Activated naive CD8-positive, alpha-beta T cell treated with anti-CD3 and anti-CD28 coated beads, Interleukin-2, amount 10 ng/mL, durations not matched to agents 7 days and 5 days (primary cell): Measurements from ENCODE around the gene PRKCE. TPM values are rescaled to one million over a fixed set of nuclear protein-coding genes. Genes with fewer than 3 reads are reported as not detected.
"Not testable (repeated sequence)": the region's sequence is repeated elsewhere in the genome, so short reads cannot be mapped to it uniquely, and the experiment has no call there.

Experiments used
- ATAC-seq: fragments of 150-1000 bp; cut with Tn5 transposase; one replicate; pipeline ENCODE4 v1.10.0; 2021; ENCODE audit warnings: low read depth, moderate library complexity
- POLR2A ChIA-PET: fragments of 350-600 bp; sonication (Branson Sonifier 250); formaldehyde crosslinking; loops from one replicate; lab custom pipeline; 2021; ENCODE audit warnings: antibody characterized with exemption; lab: Charles Lee
- DNase-seq: peaks from one replicate; pipeline ENCODE4 v3.0.0; 2021
- H3K27ac Mint-ChIP-seq: one replicate; pipeline ENCODE4 v1.8.0; 2022; ENCODE audit warnings: mild to moderate bottlenecking, mixed read lengths
- H3K27me3 Mint-ChIP-seq: one replicate; pipeline ENCODE4 v1.8.0; 2022; ENCODE audit warnings: mild to moderate bottlenecking, moderate library complexity, mixed read lengths
- H3K36me3 Mint-ChIP-seq: one replicate; pipeline ENCODE4 v1.8.0; 2021; ENCODE audit warnings: mild to moderate bottlenecking, mixed read lengths
- H3K4me1 Mint-ChIP-seq: one replicate; pipeline ENCODE4 v1.8.0; 2021; ENCODE audit warnings: mixed read lengths
- H3K4me3 Mint-ChIP-seq: one replicate; pipeline ENCODE4 v1.8.0; 2022; ENCODE audit warnings: mild to moderate bottlenecking, moderate library complexity, mixed read lengths
- H3K9me3 Mint-ChIP-seq: one replicate; pipeline ENCODE4 v1.8.0; 2021; ENCODE audit warnings: mixed read lengths
- total RNA-seq, 2 experiments: library from RNA; stranded (reverse); gene quantifications; one replicate each; pipeline ENCODE4 v1.2.3, GENCODE V29; 2021

Gene PRKCE
- total RNA-seq, 2 experiments from 2014 or later: 18.4 to 20.5 TPM

DNA sequence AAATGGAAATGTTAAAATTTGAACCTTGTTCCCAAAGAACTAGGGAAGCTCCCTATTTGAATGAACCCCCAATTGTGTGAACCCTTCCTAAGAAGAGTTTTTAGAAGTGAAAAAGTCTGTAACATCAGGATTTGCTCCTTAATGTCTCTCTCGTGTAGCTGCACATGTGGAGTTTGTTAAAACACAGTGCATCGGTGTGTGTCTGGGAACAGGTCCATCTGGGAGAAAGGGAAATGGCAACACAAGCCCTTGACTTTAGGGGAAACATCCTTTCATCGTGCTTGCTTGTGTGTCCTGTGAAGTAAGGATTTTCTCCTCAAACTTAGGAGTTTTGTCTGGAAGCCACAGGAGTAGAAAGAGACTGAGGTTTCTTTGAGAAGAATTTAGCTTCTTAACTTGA, 203.9 kb downstream of the PRKCE start:
- Mint-ChIP-seq H3K27ac (no peak overlapping the region), H3K4me1 (peaks cover 24% of the 10 kb centered on the region), H3K9me3 (peaks cover 2% of the 10 kb centered on the region), H3K4me3 (no peak overlapping the region), H3K27me3 (no peaks in the 10 kb centered on the region), H3K36me3 (peaks cover 21% of the 10 kb centered on the region)
- ATAC-seq: no peak
- POLR2A ChIA-PET: interaction anchor here (0.6 to 1.4 kb wide), 2 partner anchors 13 to 18 kb away, joined by 3 read pairs; no protein-coding TSS in a partner anchor
- DNase-seq: no peak

DNA sequence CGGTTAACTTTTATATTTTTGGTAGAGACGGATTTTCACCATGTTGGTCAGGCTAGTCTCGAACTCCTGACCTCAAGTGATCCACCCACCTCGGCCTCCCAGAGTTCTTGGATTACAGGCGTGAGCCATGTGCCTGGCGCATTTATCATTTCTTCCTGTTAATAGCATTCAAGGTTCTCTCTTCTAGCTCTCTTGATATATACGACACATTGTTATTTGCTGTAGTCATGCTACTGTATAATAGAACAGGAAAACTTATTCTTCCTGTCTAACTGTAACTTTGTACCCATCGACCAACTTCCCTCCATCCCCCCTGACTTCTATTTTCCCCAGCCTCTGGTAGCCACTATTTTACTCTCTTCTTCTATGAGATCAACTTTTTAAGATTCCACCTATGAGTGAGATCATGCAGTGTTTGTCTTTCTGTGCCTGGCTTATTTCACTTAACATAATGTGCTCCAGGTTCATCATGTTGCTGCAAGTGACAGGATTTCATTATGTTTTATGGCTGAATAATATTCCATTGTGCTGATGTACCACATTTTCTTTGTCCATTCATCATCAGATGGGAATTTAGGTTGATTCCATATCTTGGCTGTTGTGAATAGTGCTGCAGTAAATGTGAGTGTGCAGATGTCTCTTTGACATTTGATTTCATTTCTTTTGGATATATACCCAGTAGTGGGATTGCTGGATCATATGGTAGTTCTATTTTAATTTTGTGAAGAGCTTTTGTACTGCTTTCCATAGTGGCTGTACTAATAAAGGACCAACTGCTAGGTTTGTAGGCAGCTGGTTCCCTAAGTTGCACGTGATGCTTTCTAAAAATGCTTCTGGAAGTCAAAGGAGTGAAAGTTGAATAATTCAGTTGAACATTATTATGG, 205.2 kb downstream of the PRKCE start:
- H3K36me3 Mint-ChIP-seq: peaks cover 11% of the 10 kb centered on the region
- no peaks in the 10 kb centered on the region for H3K9me3 Mint-ChIP-seq
- no peaks in the 10 kb centered on the region for H3K27me3 Mint-ChIP-seq
- DNase-seq (no peak), ATAC-seq (no peak)
- POLR2A ChIA-PET: interaction anchor here (0.6 kb wide), 1 partner anchor 12 kb away, joined by 3 read pairs; no protein-coding TSS in a partner anchor
- H3K4me3 Mint-ChIP-seq: no peak overlapping the region
- H3K4me1 Mint-ChIP-seq: peaks cover 26% of the 10 kb centered on the region
- H3K27ac Mint-ChIP-seq: no peak overlapping the region

DNA sequence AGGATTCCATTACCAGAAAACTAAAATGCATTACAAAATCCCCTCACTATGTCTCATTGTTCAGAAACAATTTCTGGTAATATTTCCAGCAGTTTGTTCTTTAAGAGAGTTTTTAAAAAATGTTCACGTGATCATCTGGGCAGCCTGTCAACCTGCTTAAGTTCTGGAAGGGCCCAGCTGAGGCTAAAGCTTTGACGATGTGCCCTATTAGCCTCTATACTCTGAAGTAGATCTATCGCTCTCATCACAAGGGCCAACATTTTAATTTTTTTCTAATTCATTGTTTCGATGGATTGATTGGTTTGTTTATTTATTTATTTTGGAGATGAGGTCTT, 205.8 kb downstream of the PRKCE start:
- Mint-ChIP-seq H3K27ac (no peak overlapping the region), H3K4me1 (peaks cover 32% of the 10 kb centered on the region), H3K9me3 (no peaks in the 10 kb centered on the region), H3K4me3 (no peak overlapping the region), H3K27me3 (no peaks in the 10 kb centered on the region), H3K36me3 (peaks cover 10% of the 10 kb centered on the region)
- ATAC-seq (no peak), DNase-seq (no peak)
- POLR2A ChIA-PET: no interaction called here

DNA sequence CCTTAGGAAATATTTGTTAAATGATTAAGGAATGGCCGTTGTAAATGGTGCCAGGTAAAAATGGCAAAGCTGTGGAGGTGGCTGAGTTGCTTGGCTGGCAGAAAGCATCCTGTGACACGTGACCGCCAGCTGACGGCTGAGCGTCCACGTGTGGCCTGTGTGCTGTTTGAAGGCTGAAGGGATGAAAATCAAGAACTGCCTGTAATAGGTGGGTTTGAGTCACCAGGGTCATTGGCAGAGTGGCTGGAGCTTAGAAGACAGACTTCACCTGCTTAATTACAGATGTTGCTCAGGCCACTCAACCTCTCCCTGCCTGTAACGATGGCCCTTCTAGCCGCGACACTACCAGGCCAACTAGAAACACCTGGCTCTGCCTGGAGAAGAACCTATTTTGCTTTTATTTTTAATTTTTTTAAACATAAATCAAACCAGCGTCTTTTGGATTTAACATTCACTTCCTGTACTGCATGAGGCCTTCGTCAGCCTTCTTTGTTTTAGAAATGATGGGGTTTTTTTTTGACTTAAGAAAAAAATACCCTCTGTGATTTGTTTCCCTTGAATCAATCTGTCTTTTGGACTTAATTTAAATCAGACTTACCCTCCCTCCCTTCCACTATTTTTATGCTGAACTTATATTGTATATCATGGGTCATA, 206.5 kb downstream of the PRKCE start:
- peaks cover 39% of the 10 kb centered on the region for H3K4me1 Mint-ChIP-seq

DNA sequence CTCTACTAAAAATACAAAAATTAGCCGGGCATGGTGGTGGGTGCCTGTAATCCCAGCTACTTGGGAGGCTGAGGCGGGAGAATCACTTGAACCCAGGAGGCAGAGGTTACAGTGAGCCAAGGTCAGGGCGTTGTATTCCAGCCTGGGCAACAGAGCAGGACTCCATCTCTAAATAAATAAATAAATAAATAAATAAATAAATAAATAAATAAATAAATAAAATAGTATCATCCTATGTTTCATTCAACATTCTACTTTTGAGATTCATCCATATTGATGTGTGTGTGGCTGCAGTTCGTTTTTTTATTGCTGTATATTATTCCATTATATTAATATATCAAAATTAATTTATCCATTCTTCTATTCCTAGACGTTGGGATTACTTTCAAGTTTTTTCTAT, 207.4 kb downstream of the PRKCE start:
- H3K27ac Mint-ChIP-seq, H3K27me3 Mint-ChIP-seq, DNase-seq, ATAC-seq, H3K4me3 Mint-ChIP-seq, H3K36me3 Mint-ChIP-seq, H3K9me3 Mint-ChIP-seq, POLR2A ChIA-PET: not testable (repeated sequence)
- peaks cover 46% of the 10 kb centered on the region for H3K4me1 Mint-ChIP-seq

More for the DNA sequence above, 206.5 kb downstream of the PRKCE start:
- POLR2A ChIA-PET: interaction anchor here (0.5 kb wide), 1 partner anchor 136 kb away, joined by 3 read pairs; no protein-coding TSS in a partner anchor
- no peak overlapping the region for H3K4me3 Mint-ChIP-seq
- DNase-seq: no peak
- no peaks in the 10 kb centered on the region for H3K9me3 Mint-ChIP-seq
- ATAC-seq: no peak
- peak overlapping the region; percentile 28 for H3K27ac Mint-ChIP-seq
- H3K27me3 Mint-ChIP-seq: no peaks in the 10 kb centered on the region
- H3K36me3 Mint-ChIP-seq: peaks cover 6% of the 10 kb centered on the region

DNA sequence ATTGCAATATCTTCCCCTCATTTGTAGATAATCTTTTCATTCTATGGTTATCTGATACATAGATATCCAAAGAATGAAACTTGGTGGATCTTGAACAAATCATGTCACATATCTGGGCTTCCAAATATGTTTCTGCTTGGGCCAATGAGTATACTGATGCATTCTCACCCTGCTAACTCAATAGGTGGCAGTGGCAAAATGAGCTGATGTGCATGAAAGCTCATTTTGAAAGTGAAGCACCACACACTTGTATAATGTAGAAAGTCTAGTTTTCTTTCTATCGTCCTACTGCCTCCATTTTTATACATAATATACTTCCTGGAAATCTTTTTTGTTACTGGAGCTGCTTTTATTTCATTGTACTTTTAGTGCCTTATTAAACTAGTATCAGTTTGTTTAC, 208.2 kb downstream of the PRKCE start:
- Mint-ChIP-seq H3K27me3 (no peaks in the 10 kb centered on the region), H3K4me3 (no peak overlapping the region), H3K4me1 (peaks cover 49% of the 10 kb centered on the region), H3K27ac (peak overlapping the region; percentile 92), H3K36me3 (peaks cover 11% of the 10 kb centered on the region), H3K9me3 (no peaks in the 10 kb centered on the region)
- DNase-seq (no peak), ATAC-seq (no peak)
- POLR2A ChIA-PET: interaction anchor here (1.5 to 1.7 kb wide), 3 partner anchors 10 to 15 kb away, joined by 8 to 10 read pairs (median 9); no protein-coding TSS in a partner anchor

DNA sequence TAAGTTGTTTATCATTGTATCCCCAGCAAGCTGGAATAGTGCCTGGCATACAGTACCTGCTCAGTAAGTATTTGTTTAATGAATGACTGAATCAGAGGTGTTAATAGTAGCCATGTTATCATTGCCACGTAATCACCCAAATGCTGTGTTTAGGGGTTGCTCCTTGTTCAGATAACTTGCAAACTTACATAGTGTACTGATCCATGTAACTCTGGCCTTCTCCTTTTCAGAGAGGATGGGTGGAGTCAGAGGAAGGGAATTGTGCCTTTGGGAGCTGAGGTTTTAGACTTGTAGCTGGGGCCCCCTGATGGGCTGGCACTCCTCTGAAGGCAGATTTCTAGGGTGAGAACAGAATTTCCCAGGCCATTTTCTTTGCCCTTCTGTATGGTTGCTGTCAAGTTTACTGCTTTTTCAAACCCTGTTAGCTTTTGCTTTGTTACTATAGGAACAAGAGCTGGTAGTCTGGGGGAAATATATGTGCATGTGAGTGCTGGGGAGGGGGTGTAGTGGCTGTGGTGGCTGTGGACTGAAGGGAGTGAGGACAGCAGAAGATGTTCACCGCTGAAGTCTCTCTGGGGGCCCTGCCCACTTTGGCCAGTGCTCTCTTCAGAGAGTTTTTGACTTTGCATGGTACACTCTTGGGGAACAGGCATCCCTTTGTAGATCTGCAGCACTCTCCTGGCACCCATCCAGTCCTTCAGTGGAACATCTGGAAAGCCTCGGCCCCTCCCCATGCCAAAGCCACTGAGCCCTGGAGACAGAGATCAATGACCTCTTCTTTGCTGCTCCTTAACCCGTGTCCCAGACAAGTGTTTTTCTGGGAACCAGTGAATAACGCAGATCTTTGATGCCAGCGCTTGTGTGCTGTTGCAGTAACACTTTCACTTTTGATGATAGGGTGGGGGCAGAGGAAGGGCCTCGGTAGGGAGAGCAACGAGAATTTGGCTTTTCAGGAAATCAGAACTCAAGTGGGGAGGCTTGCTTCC, 209.0 kb downstream of the PRKCE start:
- ATAC-seq (peak; percentile 61), DNase-seq (peak; percentile 59)
- Mint-ChIP-seq H3K4me1 (peaks cover 51% of the 10 kb centered on the region), H3K4me3 (peak overlapping the region; percentile 85), H3K27me3 (no peaks in the 10 kb centered on the region), H3K27ac (peak overlapping the region; percentile 92), H3K9me3 (no peaks in the 10 kb centered on the region), H3K36me3 (peaks cover 11% of the 10 kb centered on the region)
- POLR2A ChIA-PET: interaction anchor here (0.6 to 1.7 kb wide), 4 partner anchors 9 to 28 kb away, joined by 3 to 10 read pairs (median 8); no protein-coding TSS in a partner anchor

DNA sequence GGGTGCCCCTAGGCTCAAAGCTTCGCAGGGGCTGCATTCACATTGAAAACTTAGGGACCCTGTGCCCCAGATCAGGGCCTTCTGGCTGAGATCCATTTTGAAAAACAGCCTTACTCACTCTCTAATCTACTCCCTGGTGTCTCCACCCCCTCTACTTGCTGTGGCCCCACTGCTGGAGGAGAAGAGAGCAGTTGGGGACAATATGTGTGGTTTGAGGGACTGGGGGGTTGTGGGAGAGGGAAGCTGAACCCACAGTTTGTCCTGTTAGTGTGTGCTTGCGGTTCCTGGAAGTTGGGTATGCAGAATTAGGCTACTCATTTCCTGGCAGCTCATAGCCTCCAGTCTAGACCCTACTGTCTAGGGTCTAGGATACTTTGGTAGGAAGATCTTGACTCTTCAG, 211.4 kb downstream of the PRKCE start:
- Mint-ChIP-seq H3K27ac (peak overlapping the region; percentile 88), H3K36me3 (peaks cover 9% of the 10 kb centered on the region), H3K27me3 (no peaks in the 10 kb centered on the region), H3K4me3 (peak overlapping the region; percentile 64), H3K4me1 (peaks cover 53% of the 10 kb centered on the region), H3K9me3 (no peaks in the 10 kb centered on the region)
- DNase-seq: peak; percentile 44
- ATAC-seq: peak; percentile 79
- POLR2A ChIA-PET: interaction anchor here (1.6 kb wide), 1 partner anchor 22 kb away, joined by 4 read pairs; no protein-coding TSS in a partner anchor

DNA sequence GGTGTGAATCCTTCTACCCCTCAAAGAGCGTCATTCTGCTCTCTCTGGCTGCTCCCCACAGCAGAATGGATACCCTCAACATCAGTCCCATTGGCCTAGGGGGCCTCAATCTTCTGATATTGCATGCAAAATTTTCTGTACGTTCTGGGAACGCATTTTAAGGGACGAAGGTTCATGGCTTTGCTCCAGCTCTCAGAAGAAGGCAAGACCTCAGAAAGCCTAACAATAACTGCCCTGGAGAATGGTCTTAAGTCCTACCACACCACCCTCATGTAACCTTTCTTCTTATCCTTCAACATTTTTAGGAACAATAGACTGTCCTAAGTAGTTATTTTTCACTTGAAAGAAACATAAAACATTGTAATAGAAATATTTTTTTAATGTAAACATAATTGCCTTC, 212.6 kb downstream of the PRKCE start:
- peaks cover 9% of the 10 kb centered on the region for H3K36me3 Mint-ChIP-seq
- DNase-seq (no peak), ATAC-seq (no peak)
- no peaks in the 10 kb centered on the region for H3K9me3 Mint-ChIP-seq
- no peak overlapping the region for H3K4me3 Mint-ChIP-seq
- no peaks in the 10 kb centered on the region for H3K27me3 Mint-ChIP-seq
- no peak overlapping the region for H3K27ac Mint-ChIP-seq
- POLR2A ChIA-PET: no interaction called here
- H3K4me1 Mint-ChIP-seq: peaks cover 58% of the 10 kb centered on the region

DNA sequence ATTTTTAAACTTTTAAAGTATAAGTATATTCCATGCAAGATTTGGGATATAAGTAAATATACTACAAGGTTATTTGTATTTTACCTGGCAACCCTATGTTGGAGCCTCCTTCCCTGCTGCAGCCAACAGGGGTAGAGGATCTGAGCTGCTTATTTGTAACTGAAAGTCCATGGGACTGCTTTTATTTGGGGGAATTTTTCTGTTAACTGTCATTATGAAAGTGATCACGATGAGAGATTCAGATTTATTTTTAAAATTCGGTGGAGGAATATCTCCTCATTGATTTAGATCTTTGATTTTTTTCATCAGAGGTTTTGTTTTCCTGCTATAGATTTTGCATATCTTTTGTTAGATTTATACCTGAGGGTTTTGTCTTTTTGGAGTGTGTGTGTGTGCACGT, 215.9 kb downstream of the PRKCE start:
- H3K36me3 Mint-ChIP-seq: peaks cover 12% of the 10 kb centered on the region
- POLR2A ChIA-PET: interaction anchor here (1.0 kb wide), 1 partner anchor 12 kb away, joined by 3 read pairs; no protein-coding TSS in a partner anchor
- no peak overlapping the region for H3K4me3 Mint-ChIP-seq
- ATAC-seq: no peak
- H3K4me1 Mint-ChIP-seq: peaks cover 38% of the 10 kb centered on the region
- no peak overlapping the region for H3K27ac Mint-ChIP-seq
- no peak for DNase-seq
- H3K27me3 Mint-ChIP-seq: no peaks in the 10 kb centered on the region
- H3K9me3 Mint-ChIP-seq: no peaks in the 10 kb centered on the region

DNA sequence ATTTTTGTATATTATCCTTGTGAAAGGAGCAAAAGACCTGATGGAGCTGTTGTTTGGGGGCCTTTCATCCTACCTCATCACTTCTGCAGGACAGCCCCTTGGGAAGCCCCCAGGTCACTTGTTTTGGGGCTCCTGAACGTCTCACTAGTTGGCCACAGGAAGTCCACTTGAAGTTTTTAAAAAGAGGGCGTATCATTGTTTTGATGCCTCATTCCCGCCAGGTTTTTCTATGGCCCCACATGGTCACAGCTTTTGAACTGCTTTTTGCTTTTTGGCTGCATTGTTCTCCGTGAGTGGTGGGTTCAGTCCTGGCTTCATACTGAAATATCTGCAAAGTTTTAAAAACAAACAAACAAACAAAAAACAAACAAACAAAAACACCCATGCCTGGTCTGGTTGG, 216.3 kb downstream of the PRKCE start:
- no peak overlapping the region for H3K27ac Mint-ChIP-seq
- H3K4me1 Mint-ChIP-seq: peaks cover 38% of the 10 kb centered on the region
- H3K9me3 Mint-ChIP-seq: no peaks in the 10 kb centered on the region
- no peaks in the 10 kb centered on the region for H3K27me3 Mint-ChIP-seq
- POLR2A ChIA-PET: interaction anchor here (0.5 to 1.0 kb wide), 2 partner anchors 12 to 20 kb away, joined by 3 to 4 read pairs; no protein-coding TSS in a partner anchor
- peaks cover 12% of the 10 kb centered on the region for H3K36me3 Mint-ChIP-seq
- ATAC-seq: no peak
- no peak overlapping the region for H3K4me3 Mint-ChIP-seq
- DNase-seq: no peak

DNA sequence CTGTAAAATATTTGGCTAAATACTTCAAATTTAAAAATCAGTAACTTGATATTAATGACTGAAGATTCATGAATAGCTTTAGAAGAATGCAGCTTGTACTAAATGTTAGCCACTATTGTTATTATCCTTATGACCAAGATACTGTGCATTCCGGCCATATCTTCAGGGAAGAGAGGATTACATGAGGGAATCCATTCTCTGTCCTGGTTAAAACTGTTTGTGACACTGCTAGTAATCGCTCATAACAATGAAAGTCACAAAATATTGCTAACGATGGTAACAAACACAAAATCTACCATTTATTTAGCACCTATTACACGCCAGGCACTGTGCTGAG, 217.7 kb downstream of the PRKCE start:
- Mint-ChIP-seq H3K36me3 (peaks cover 9% of the 10 kb centered on the region), H3K27me3 (no peaks in the 10 kb centered on the region), H3K4me3 (peak overlapping the region; percentile 22), H3K4me1 (peaks cover 36% of the 10 kb centered on the region), H3K9me3 (no peaks in the 10 kb centered on the region), H3K27ac (no peak overlapping the region)
- ATAC-seq: no peak
- no peak for DNase-seq
- POLR2A ChIA-PET: interaction anchor here (0.6 to 2.2 kb wide), 4 partner anchors 9 to 219 kb away, joined by 3 to 9 read pairs (median 3); no protein-coding TSS in a partner anchor
